GM18511 (cell line): ENCODE data around the gene LIAS.
A peak's percentile ranks its signal among the peaks of the same experiment; 100 is the strongest.
"Not testable (repeated sequence)": the region's sequence is repeated elsewhere in the genome, so short reads cannot be mapped to it uniquely, and the experiment has no call there.

Source experiments
- ATAC-seq: cut with Tn5 transposase; IDR thresholded peaks from one replicate; pipeline ENCODE4 v1.9.1; 2021; ENCODE audit warnings: mild to moderate bottlenecking, moderate library complexity; ENCODE audit not compliant: unreplicated experiment

Gene LIAS

GRCh38 chr4:39452860-39453587 is 5.8 kb upstream of the LIAS start:
- ATAC-seq: no peak

DNA sequence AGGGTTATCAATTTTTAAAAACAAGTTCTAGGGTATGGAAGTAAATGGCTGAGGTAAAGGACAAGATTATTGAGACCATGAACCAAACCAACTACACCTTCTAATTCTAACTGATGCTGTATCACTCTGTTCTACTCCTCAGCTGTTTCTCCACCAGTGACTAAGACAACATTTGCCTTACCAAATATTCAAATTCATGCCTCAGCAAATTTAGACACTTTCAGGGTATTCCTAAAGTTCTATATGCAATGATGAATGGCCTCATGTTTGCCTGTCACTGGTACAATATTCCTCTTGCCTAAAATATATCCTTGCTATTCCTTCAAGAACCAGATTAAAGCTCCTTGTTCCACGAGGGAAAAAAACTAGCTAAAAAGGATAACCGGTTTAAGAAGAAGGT is 5.1 kb upstream of the LIAS start:
- no peak for ATAC-seq

GRCh38 chr4:39455486-39455885 is 3.4 kb upstream of the LIAS start:
- ATAC-seq: no peak

DNA sequence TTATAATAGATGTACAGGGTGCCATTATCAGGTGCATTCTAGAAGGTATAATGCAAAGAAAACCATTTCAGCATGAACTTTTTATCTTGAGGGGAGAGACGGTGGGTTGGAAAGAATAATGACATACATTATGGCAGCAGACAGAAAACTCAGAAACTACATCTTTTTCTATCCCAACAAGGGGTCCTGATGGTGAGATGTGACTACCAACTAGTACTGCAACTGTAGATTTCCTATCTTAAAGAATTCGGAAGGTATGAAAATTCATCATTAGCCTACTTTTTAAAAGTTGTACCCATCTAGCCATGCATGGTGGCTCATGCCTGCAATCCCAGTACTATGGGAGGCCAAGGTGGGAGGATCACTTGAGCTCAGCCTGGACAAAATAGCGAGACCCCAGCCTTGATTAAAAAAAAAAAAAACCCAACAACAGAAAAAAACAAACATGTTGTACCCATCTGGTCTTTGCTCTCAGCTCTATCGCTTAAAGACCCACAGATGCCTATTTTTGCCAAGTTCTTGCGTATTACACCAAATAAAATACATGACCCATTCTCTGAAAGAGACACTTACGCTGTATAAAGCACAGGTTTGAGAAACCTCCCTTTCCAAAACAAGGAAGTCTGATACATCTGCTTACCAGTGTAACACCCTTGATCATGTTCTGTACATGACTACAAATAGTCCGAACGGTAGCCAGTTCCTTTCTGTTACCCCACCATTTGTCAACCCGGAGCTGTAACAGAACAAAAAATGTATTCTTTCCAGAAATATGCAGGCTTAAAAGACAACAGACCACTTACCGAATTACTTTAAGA is 1.7 kb upstream of the LIAS start:
- no peak for ATAC-seq

GRCh38 chr4:39458161-39458504 is 723 bp upstream of the LIAS start:
- ATAC-seq: not testable (repeated sequence)

DNA sequence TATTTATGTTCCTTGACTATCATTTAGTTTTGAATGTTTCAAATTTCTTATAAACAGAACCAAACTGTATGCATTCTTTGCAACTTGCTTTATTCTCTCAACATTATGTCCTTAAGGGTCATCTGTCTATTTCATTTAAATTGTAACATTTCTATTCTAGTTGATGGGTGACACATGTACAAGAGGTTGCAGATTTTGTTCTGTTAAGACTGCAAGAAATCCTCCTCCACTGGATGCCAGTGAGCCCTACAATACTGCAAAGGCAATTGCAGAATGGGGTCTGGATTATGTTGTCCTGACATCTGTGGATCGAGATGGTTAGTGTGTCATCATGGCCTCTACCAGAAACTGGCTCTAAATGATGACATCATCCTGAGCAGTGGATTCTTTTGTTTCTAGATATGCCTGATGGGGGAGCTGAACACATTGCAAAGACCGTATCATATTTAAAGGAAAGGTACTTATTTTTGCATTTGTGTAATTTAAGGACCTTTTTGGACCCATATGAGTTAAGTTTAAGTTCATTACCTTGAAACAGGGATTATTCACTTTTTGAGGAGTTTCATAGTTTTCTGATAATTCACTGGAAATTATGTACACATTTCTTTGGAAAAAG is 6.1 kb downstream of the LIAS start:
- no peak for ATAC-seq

DNA sequence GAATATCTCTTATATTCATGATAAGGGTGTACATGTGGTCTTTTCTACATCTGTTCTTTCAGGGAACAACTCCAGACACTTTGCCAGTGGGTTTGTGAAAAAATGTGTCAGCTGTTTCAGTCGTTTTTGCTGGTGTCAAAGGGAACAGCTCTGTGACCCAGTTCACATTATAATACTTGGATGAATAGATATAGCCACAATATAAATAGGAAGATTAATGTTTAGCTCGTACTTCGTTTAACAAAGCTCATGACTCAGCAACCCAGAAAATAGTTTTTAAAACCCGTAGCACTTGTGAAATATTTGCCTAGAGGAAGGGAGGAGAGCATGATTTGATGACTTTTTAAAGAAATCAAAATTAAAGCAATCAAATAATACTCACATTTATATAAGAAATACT is 7.9 kb downstream of the LIAS start:
- ATAC-seq: no peak

DNA sequence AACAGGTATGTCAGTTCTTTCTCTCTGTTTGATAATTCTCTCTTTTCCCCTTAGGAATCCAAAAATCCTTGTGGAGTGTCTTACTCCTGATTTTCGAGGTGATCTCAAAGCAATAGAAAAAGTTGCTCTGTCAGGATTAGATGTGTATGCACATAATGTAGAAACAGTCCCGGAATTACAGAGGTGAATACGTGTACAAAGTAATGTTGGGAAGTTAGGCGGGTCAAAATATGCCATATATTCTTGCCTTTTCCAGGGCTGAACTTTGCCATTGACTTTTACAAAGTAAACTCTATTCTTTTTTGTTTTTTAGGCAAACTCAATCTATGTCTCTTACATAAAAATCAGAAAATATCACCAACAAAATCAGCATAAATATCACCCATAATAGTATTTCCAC is 8.6 kb downstream of the LIAS start:
- no peak for ATAC-seq

GRCh38 chr4:39469429-39470077 is 10.7 kb downstream of the LIAS start:
- ATAC-seq: peak; percentile 78

GRCh38 chr4:39470402-39470801 is 11.5 kb downstream of the LIAS start:
- ATAC-seq: no peak

GRCh38 chr4:39472396-39472795 is 13.5 kb downstream of the LIAS start:
- no peak for ATAC-seq

- no peak for ATAC-seq
Observed at GRCh38 chr4:39476187-39476895, 17.5 kb downstream of the LIAS start.

GRCh38 chr4:39480251-39480650 is 21.4 kb downstream of the LIAS start:
- no peak for ATAC-seq

DNA sequence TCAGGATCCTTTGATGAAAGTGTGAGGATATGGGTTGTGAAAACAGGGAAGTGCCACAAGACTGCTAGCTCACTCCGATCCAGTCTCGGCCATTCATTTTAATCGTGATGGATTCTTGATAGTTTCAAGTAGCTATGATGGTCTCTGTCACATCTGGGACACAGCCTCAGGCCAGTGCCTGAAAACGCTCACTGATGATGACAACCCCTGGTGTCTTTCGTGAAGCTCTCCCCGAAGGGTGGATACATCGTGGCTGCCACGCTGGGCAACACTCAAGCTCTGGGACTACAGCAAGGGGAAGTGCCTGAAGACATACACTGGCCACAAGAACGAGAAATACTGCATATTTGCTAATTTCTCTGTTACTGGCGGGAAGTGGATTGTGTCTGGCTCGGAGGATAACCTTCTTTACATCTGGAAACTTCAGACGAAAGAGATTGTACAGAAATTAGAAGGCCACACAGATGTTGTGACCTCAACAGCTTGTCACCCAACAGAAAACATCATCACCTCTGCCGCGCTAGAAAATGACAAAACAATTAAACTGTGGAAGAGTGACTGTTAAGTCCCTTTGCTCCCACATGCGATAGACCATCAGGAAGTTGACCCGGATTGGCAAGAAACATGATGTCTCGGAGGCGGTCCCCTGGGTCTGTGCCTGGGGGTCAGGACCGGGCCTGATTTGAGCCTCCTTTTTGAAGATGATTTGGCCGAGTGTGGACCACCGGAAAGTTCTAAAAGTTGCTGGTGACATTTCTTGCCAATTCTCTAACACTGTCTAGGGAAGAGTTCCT is 22.2 kb downstream of the LIAS start:
- ATAC-seq: no peak

- no peak for ATAC-seq
Observed at GRCh38 chr4:39484582-39485272, 25.9 kb downstream of the LIAS start.

GRCh38 chr4:39486221-39486804 is 27.5 kb downstream of the LIAS start:
- ATAC-seq: no peak

GRCh38 chr4:39490322-39490721 is 31.5 kb downstream of the LIAS start:
- ATAC-seq: no peak

DNA sequence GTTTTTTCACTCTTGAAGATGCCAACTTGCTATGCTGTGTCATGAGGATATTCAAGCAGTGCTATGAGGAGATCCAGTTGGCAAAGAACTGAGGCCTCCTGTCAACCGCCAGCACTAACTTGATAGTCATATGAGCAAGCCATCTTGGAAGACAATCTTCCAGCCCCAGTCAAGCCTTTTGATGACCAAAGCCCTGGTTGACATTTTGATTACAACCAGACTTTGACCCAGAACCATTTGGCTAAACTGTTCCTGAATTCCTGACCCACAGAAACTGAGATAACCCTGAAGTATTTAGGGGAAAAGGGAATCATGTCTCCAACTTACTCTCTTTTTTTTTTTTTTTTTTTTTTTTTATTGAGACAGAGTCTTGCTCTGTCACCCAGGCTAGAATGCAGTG is 35.5 kb downstream of the LIAS start:
- no peak for ATAC-seq
